WTC11 (cell line): ENCODE measurements around the gene GEMIN5. TPM values are rescaled to one million over a fixed set of nuclear protein-coding genes. Genes with fewer than 3 reads are reported as not detected.

Experiments
- ATAC-seq: fragments of 200-7000 bp; cut with Tn5 transposase; 2 replicates; pipeline ENCODE4 v1.10.0; 2021; ENCODE audit warnings: mild to moderate bottlenecking, moderate library complexity
- CTCF ChIA-PET: fragments of 300-600 bp; sonication (Branson Sonifier 250); formaldehyde crosslinking; loops from one replicate; lab custom pipeline; 2021; ENCODE audit warnings: antibody characterized with exemption; lab: Charles Lee
- POLR2A ChIA-PET: fragments of 350-600 bp; sonication (Branson Sonifier 250); formaldehyde crosslinking; loops from one replicate; lab custom pipeline; 2021; ENCODE audit warnings: antibody characterized with exemption; lab: Charles Lee
- DNase-seq: peaks from one replicate; pipeline ENCODE4 v3.0.0; 2021; ENCODE audit warnings: low spot score
- H3K27ac Mint-ChIP-seq: 2 replicates; pipeline ENCODE4 v1.8.0; 2021; ENCODE audit warnings: mixed read lengths
- H3K27me3 Mint-ChIP-seq: 2 replicates; pipeline ENCODE4 v1.8.0; 2021; ENCODE audit warnings: low read depth, mild to moderate bottlenecking, moderate library complexity, mixed read lengths
- H3K36me3 Mint-ChIP-seq: 2 replicates; pipeline ENCODE4 v1.8.0; 2021; ENCODE audit warnings: mixed read lengths
- H3K4me1 Mint-ChIP-seq: 2 replicates; pipeline ENCODE4 v1.8.0; 2022; ENCODE audit warnings: mixed read lengths
- H3K4me3 Mint-ChIP-seq: 2 replicates; pipeline ENCODE4 v1.8.0; 2021; ENCODE audit warnings: mild to moderate bottlenecking, moderate library complexity, mixed read lengths
- H3K9me3 Mint-ChIP-seq: 2 replicates; pipeline ENCODE4 v1.8.0; 2021; ENCODE audit warnings: mixed read lengths
- ATF6 ChIP-seq: sonication (generic); formaldehyde crosslinking; IDR thresholded peaks from 2 replicates; pipeline ENCODE4 v1.8.1; 2023; ENCODE audit warnings: mild to moderate bottlenecking, missing genetic modification reagents
- CTCF ChIP-seq: fragments of 200-600 bp; IDR thresholded peaks from 2 replicates; pipeline ENCODE4 v1.8.0; 2022; ENCODE audit warnings: antibody characterized with exemption
- JAZF1 ChIP-seq: fragments of 250-450 bp; sonication (Bioruptor Pico); IDR thresholded peaks from 2 replicates; pipeline ENCODE4 v1.9.0; 2021; ENCODE audit warnings: moderate library complexity, mild to moderate bottlenecking, inconsistent platforms
- JUN ChIP-seq: sonication (generic); formaldehyde crosslinking; IDR thresholded peaks from 2 replicates; pipeline ENCODE4 v1.8.0; 2023; ENCODE audit warnings: mild to moderate bottlenecking, missing genetic modification reagents
- KAT7 ChIP-seq: sonication (generic); formaldehyde crosslinking; IDR thresholded peaks from 2 replicates; pipeline ENCODE4 v1.8.1; 2023; ENCODE audit warnings: missing genetic modification reagents, mild to moderate bottlenecking, borderline replicate concordance
- PRDM15 ChIP-seq: sonication (generic); formaldehyde crosslinking; IDR thresholded peaks from 2 replicates; pipeline ENCODE4 v1.8.0; 2022; ENCODE audit warnings: missing genetic modification reagents
- ZBTB21 ChIP-seq: sonication (generic); formaldehyde crosslinking; IDR thresholded peaks from 2 replicates; pipeline ENCODE4 v1.8.1; 2023; ENCODE audit warnings: mild to moderate bottlenecking, missing genetic modification reagents, borderline replicate concordance
- ZNF396 ChIP-seq: fragments of 250-450 bp; sonication (Bioruptor Pico); IDR thresholded peaks from 2 replicates; pipeline ENCODE4 v1.8.0; 2021; ENCODE audit warnings: mild to moderate bottlenecking, moderate library complexity, borderline replicate concordance
- total RNA-seq: library from RNA; stranded (reverse); gene quantifications from 3 replicates; pipeline ENCODE4 v1.2.3, GENCODE V29; 2021
- TF ChIP-seq, protein P1 (sequence below): sonication (generic); formaldehyde crosslinking; IDR thresholded peaks from 2 replicates; pipeline ENCODE4 v1.8.0; 2022; ENCODE audit warnings: mild to moderate bottlenecking, missing genetic modification reagents
- TF ChIP-seq, protein P2 (sequence below): sonication (generic); formaldehyde crosslinking; IDR thresholded peaks from 2 replicates; pipeline ENCODE4 v1.8.1; 2022; ENCODE audit warnings: mild to moderate bottlenecking, missing genetic modification reagents, moderate library complexity, borderline replicate concordance
- TF ChIP-seq, protein P3 (sequence below): sonication (generic); formaldehyde crosslinking; IDR thresholded peaks from 2 replicates; pipeline ENCODE4 v1.8.0; 2023; ENCODE audit warnings: missing genetic modification reagents

GEMIN5 gene
- total RNA-seq, 1 experiment from 2014 or later: 34.8 TPM

GRCh38 chr5:154892369-154892771, 45.6 kb downstream of the GEMIN5 start:
- Mint-ChIP-seq H3K4me3 (no peak overlapping the region), H3K27ac (no peak overlapping the region), H3K36me3 (peaks cover 82% of the 10 kb centered on the region), H3K27me3 (no peaks in the 10 kb centered on the region), H3K4me1 (no peaks in the 10 kb centered on the region), H3K9me3 (peaks cover 2% of the 10 kb centered on the region)
- DNase-seq (no peak), ATAC-seq (no peak)
- POLR2A ChIA-PET: interaction anchor here (0.6 kb wide), 1 partner anchor 14 kb away, joined by 3 read pairs; no protein-coding TSS in a partner anchor
- CTCF ChIA-PET: no interaction called here
- TF ChIP-seq, protein P1, sequence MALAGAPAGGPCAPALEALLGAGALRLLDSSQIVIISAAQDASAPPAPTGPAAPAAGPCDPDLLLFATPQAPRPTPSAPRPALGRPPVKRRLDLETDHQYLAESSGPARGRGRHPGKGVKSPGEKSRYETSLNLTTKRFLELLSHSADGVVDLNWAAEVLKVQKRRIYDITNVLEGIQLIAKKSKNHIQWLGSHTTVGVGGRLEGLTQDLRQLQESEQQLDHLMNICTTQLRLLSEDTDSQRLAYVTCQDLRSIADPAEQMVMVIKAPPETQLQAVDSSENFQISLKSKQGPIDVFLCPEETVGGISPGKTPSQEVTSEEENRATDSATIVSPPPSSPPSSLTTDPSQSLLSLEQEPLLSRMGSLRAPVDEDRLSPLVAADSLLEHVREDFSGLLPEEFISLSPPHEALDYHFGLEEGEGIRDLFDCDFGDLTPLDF: no peak
- TF ChIP-seq, protein P2, sequence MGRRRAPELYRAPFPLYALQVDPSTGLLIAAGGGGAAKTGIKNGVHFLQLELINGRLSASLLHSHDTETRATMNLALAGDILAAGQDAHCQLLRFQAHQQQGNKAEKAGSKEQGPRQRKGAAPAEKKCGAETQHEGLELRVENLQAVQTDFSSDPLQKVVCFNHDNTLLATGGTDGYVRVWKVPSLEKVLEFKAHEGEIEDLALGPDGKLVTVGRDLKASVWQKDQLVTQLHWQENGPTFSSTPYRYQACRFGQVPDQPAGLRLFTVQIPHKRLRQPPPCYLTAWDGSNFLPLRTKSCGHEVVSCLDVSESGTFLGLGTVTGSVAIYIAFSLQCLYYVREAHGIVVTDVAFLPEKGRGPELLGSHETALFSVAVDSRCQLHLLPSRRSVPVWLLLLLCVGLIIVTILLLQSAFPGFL (CRISPR knock-in tag): no peak
- TF ChIP-seq ZBTB21 (CRISPR knock-in tag): no peak

- Mint-ChIP-seq H3K27me3 (no peaks in the 10 kb centered on the region; the same call in 1 of the 2 replicates), H3K4me3 (no peak overlapping the region), H3K9me3 (peaks cover 42% of the 10 kb centered on the region), H3K36me3 (peaks cover 74% of the 10 kb centered on the region), H3K27ac (no peak overlapping the region), H3K4me1 (peaks cover 7% of the 10 kb centered on the region)
- TF ChIP-seq, protein P3, sequence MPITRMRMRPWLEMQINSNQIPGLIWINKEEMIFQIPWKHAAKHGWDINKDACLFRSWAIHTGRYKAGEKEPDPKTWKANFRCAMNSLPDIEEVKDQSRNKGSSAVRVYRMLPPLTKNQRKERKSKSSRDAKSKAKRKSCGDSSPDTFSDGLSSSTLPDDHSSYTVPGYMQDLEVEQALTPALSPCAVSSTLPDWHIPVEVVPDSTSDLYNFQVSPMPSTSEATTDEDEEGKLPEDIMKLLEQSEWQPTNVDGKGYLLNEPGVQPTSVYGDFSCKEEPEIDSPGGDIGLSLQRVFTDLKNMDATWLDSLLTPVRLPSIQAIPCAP: no peak
- no peak for TF ChIP-seq JUN
- TF ChIP-seq PRDM15 (CRISPR knock-in tag): no peak
- no peak for TF ChIP-seq ZNF396 (CRISPR knock-in tag)
- TF ChIP-seq ATF6: no peak
- TF ChIP-seq JAZF1 (CRISPR knock-in tag): no peak
- TF ChIP-seq KAT7 (CRISPR knock-in tag): no peak
- no peak for TF ChIP-seq CTCF
- ChIA-PET POLR2A (no interaction called here), CTCF (interaction anchor here (0.6 kb wide), 1 partner anchor 23 kb away, joined by 3 read pairs; no protein-coding TSS in a partner anchor)
- no peak for ATAC-seq
- DNase-seq: no peak
Measured at GRCh38 chr5:154885439-154885838, 52.6 kb downstream of the GEMIN5 start.
